Gastroesophageal sphincter (tissue), 4 donors: ENCODE results near the gene SLC35F3. TPM values are rescaled to one million over a fixed set of nuclear protein-coding genes. Genes with fewer than 3 reads are reported as not detected.

Experiments
- ATAC-seq: fragments of 150-250 bp; one replicate; pipeline ENCODE4 v1.9.1; 2016; ENCODE audit warnings: mild to moderate bottlenecking, moderate library complexity
- H3K27ac ChIP-seq, 4 donors: fragments of 200-600 bp; sonication (generic) in 3 of 4; 1 replicate in 3 of 4; 2 replicates in 1 of 4; pipeline ENCODE4 v1.5.1; 2016 to 2019
- H3K27me3 ChIP-seq: fragments of 200-600 bp; sonication (generic); one replicate; pipeline ENCODE4 v1.5.1; 2019
- H3K36me3 ChIP-seq, 2 donors: fragments of 200-600 bp; sonication (generic); one replicate each; pipeline ENCODE4 v1.5.1; 2019; ENCODE audit warnings: control low read depth in 1 of 2
- H3K4me1 ChIP-seq, 3 donors: fragments of 200-600 bp; sonication (generic); 1 replicate in 2 of 3; 2 replicates in 1 of 3; pipeline ENCODE4 v1.5.1; 2016 to 2019; ENCODE audit warnings: control low read depth in 2 of 3
- H3K4me3 ChIP-seq, 2 donors: fragments of 200-600 bp; sonication (generic); one replicate each; pipeline ENCODE4 v1.5.1; 2019; ENCODE audit warnings: mild to moderate bottlenecking in 1 of 2, moderate library complexity in 1 of 2
- H3K9me3 ChIP-seq, 3 donors: fragments of 200-600 bp; sonication (generic); one replicate each; pipeline ENCODE4 v1.5.1; 2017 to 2019; ENCODE audit warnings: control low read depth in 2 of 3
- EP300 ChIP-seq: sonication (generic); formaldehyde crosslinking; IDR thresholded peaks from one replicate; pipeline ENCODE4 v1.6.1; 2017; ENCODE audit warnings: antibody characterized with exemption, mild to moderate bottlenecking
- POLR2A ChIP-seq, 2 donors: fragments of 450-650 bp; IDR thresholded peaks; one replicate each; pipeline ENCODE4 v1.6.1; 2017; ENCODE audit warnings: antibody characterized with exemption in 2 of 2, mild to moderate bottlenecking in 2 of 2, moderate library complexity in 1 of 2
- POLR2AphosphoS5 ChIP-seq: sonication (generic); formaldehyde crosslinking; IDR thresholded peaks from one replicate; pipeline ENCODE4 v1.6.1; 2017; ENCODE audit warnings: antibody characterized with exemption
- WGBS, 2 donors: methylation state at CpG; one replicate each; pipeline ENCODE4 v1.1.5; 2018; ENCODE audit warnings: low coverage in 1 of 2; 5-methylcytosine and 5-hydroxymethylcytosine counted together
- total RNA-seq, 4 donors: library from RNA; depleted of rRNA; stranded (reverse); fragments of >200 nt; gene quantifications; one replicate each; pipeline ENCODE4 v1.1.0, GENCODE V29; 2016
- TF ChIP-seq, protein P1 (sequence below), 4 experiments: fragments of 200-600 bp in 2 of 4; fragments of 450-650 bp in 2 of 4; sonication (generic) in 1 of 4; IDR thresholded peaks; one replicate each; pipeline ENCODE4 v1.5.1; 2017 to 2019; ENCODE audit warnings: antibody characterized with exemption in 4 of 4, mild to moderate bottlenecking in 2 of 4, moderate library complexity in 2 of 4

The SLC35F3 gene
- total RNA-seq, 4 donors from 2014 or later: 0.16 to 0.62 (median 0.54) TPM; not detected in 1

DNA sequence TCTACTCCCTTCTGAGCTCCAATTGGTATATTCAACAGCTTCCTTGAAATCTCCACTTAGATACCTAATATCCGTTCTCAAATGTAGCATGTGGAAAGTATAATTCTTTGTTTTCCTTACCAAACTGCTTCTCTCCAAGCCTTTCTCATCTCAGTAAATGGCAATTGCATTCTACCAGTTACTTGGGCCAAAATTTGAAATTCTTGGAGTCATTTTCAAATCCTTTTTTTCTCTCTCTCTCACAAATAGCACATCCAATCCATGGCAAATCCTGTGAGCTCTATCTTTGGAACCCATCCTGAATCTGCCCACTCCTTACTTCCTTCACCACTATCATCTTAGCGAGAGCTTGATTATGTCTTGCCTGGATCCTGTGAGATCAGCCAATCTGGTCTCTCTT is 39.3 kb upstream of the SLC35F3 start:
- Histone ChIP-seq H3K27ac (no peak overlapping the region), H3K27me3 (peaks cover 4% of the 10 kb centered on the region), H3K9me3 (peaks cover 0 to 23% (median 0%) of the 10 kb centered on the region in 3 donors), H3K36me3 (no peaks in the 10 kb centered on the region), H3K4me3 (no peak overlapping the region), H3K4me1 (no peaks in the 10 kb centered on the region)
- WGBS, 2 donors: 73% methylated on average over 2 of the region's 2 CpGs; no CpG with 5 or more reads in 1 of the 2 donors
- TF ChIP-seq, protein P1, sequence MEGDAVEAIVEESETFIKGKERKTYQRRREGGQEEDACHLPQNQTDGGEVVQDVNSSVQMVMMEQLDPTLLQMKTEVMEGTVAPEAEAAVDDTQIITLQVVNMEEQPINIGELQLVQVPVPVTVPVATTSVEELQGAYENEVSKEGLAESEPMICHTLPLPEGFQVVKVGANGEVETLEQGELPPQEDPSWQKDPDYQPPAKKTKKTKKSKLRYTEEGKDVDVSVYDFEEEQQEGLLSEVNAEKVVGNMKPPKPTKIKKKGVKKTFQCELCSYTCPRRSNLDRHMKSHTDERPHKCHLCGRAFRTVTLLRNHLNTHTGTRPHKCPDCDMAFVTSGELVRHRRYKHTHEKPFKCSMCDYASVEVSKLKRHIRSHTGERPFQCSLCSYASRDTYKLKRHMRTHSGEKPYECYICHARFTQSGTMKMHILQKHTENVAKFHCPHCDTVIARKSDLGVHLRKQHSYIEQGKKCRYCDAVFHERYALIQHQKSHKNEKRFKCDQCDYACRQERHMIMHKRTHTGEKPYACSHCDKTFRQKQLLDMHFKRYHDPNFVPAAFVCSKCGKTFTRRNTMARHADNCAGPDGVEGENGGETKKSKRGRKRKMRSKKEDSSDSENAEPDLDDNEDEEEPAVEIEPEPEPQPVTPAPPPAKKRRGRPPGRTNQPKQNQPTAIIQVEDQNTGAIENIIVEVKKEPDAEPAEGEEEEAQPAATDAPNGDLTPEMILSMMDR (IDR thresholded peaks at IDR 0.05): no peak
- TF ChIP-seq POLR2AphosphoS5: no peak
- no peak for TF ChIP-seq POLR2A (IDR thresholded peaks at IDR 0.05)
- no peak for TF ChIP-seq EP300
- no peak for ATAC-seq

DNA sequence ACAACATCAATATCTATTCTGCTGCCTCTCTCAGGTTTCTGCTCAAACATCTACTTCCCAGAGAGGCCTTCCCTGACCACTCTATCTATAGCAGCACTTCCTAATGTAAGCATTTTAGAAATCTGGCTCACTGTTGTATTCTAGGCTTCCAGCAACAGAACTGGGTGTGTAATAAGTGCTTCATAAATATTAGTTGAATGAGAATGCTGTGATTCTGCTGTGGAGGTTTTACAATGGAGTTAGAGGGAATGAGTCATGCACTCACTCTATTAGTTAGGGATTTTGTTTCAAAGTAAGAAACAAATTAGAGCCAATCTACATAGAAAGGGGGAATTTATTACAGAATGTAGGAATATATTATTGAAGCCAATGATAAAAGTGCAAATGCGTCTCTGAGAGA is 38.6 kb upstream of the SLC35F3 start:
- peaks cover 0 to 23% (median 0%) of the 10 kb centered on the region in 3 donors for H3K9me3 ChIP-seq
- no peak for ATAC-seq
- peaks cover 4% of the 10 kb centered on the region for H3K27me3 ChIP-seq
- H3K36me3 ChIP-seq: no peaks in the 10 kb centered on the region
- no peak overlapping the region for H3K27ac ChIP-seq
- 94 to 100% methylated on average over 1 of the region's 1 CpG for WGBS, 2 donors
- TF ChIP-seq EP300: no peak
- TF ChIP-seq POLR2AphosphoS5: no peak
- no peak for TF ChIP-seq POLR2A (IDR thresholded peaks at IDR 0.05)
- TF ChIP-seq, protein P1 (IDR thresholded peaks at IDR 0.05): no peak
- no peaks in the 10 kb centered on the region for H3K4me1 ChIP-seq
- no peak overlapping the region for H3K4me3 ChIP-seq

DNA sequence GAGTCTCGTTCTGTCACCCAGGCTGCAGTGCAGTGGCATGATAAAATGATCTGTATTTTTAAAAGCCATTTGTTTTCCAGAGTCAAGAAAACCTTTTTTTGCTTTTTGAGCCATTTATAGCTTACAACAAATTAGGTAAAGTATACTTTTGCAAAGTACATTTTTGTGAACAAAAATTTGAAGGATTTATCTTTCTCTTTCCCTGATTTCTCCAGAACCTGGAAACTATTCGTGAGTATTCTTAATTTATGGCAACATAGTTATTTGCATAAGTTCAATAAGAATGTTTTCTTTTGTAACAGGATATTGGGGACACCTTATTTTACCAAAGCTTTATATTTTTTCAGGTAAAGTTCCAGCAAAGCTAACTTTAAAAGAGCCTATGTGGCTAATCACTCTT is 37.4 kb upstream of the SLC35F3 start:
- H3K4me1 ChIP-seq: no peaks in the 10 kb centered on the region
- ATAC-seq: no peak
- WGBS, 2 donors: 68 to 100% methylated on average over 2 of the region's 2 CpGs
- H3K36me3 ChIP-seq: no peaks in the 10 kb centered on the region
- no peak overlapping the region for H3K27ac ChIP-seq
- TF ChIP-seq POLR2A (IDR thresholded peaks at IDR 0.05): no peak
- TF ChIP-seq, protein P1 (IDR thresholded peaks at IDR 0.05): no peak
- TF ChIP-seq EP300: no peak
- TF ChIP-seq POLR2AphosphoS5: no peak
- peaks cover 0 to 23% (median 0%) of the 10 kb centered on the region in 3 donors for H3K9me3 ChIP-seq
- no peak overlapping the region for H3K4me3 ChIP-seq
- peaks cover 4% of the 10 kb centered on the region for H3K27me3 ChIP-seq

DNA sequence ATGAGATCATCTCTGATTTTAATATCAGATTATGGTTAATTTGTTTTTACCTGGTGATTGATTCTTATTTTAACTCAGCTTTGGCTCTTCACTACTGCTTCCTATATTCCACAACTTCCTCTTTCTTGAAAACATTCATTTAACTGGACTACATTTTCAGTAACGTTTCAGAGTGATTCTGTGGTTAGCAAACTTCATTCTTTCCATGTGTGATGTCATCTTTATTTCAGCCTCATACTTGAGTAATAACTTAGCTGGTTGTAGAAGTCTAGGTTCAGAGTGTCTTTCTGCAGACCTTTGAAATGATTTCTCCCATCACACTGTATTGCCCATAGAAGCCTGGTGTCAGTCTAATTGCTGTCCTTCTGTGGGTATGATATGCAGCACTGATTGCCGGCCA is 36.0 kb upstream of the SLC35F3 start:
- WGBS, 2 donors: 30 to 43% methylated on average over 1 to 2 of the region's 2 CpGs
- H3K27me3 ChIP-seq: no peaks in the 10 kb centered on the region
- no peak overlapping the region for H3K27ac ChIP-seq
- H3K9me3 ChIP-seq: peaks cover 0 to 23% (median 0%) of the 10 kb centered on the region in 3 donors
- TF ChIP-seq EP300 (no peak), POLR2A (IDR thresholded peaks at IDR 0.05) (no peak), POLR2AphosphoS5 (no peak)
- TF ChIP-seq, protein P1 (IDR thresholded peaks at IDR 0.05): no peak
- H3K4me1 ChIP-seq: no peaks in the 10 kb centered on the region
- H3K4me3 ChIP-seq: no peak overlapping the region
- no peak for ATAC-seq
- no peaks in the 10 kb centered on the region for H3K36me3 ChIP-seq

DNA sequence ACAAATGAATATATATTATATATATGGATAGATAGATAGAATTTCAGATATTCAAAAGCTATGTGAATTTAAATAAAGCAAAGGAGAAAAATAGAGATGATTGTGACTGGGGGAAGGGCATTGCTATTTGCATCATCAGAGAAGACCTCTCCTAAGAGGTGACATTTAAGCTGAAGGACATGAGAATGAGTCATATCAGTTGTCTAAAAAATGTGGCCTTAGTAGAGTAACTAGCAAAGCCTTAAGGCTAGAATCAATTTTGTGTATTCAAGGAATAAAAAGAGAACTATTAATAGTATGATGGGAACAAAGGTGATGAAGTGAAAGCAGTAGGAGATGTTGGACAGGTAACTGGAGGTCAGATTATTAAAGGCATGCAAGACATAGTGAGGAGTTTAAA is 34.8 kb upstream of the SLC35F3 start:
- Histone ChIP-seq H3K4me3 (no peak overlapping the region), H3K36me3 (no peaks in the 10 kb centered on the region), H3K4me1 (no peaks in the 10 kb centered on the region), H3K27me3 (no peaks in the 10 kb centered on the region), H3K27ac (no peak overlapping the region), H3K9me3 (peaks cover 0 to 19% (median 0%) of the 10 kb centered on the region in 3 donors)
- no peak for ATAC-seq
- no peak for TF ChIP-seq EP300
- TF ChIP-seq, protein P1 (IDR thresholded peaks at IDR 0.05): no peak
- no peak for TF ChIP-seq POLR2A (IDR thresholded peaks at IDR 0.05)
- no peak for TF ChIP-seq POLR2AphosphoS5
